Daoy (cell line): ENCODE results near the gene GRHL1. TPM values are rescaled to one million over a fixed set of nuclear protein-coding genes. Genes with fewer than 3 reads are reported as not detected.
"Not testable (repeated sequence)": the region's sequence is repeated elsewhere in the genome, so short reads cannot be mapped to it uniquely, and the experiment has no call there.

ENCODE experiments used
- DNase-seq: peaks from one replicate; pipeline ENCODE4 v3.0.0-alpha.2; 2015; ENCODE audit warnings: low read depth
- total RNA-seq: library from RNA; depleted of rRNA; stranded (reverse); fragments of >200 nt; shearing (Covaris generic); gene quantifications from 2 replicates; pipeline ENCODE4 v1.2.3, GENCODE V29; 2014

GRHL1 gene
- total RNA-seq, 1 experiment from 2014 or later = 2.2 TPM

- peak; percentile 58 for DNase-seq
Observed at GRCh38 chr2:10009811-10010781, 58.6 kb downstream of the GRHL1 start.

GRCh38 chr2:10010861-10011605 is 59.5 kb downstream of the GRHL1 start:
- not testable (repeated sequence) for DNase-seq

DNA sequence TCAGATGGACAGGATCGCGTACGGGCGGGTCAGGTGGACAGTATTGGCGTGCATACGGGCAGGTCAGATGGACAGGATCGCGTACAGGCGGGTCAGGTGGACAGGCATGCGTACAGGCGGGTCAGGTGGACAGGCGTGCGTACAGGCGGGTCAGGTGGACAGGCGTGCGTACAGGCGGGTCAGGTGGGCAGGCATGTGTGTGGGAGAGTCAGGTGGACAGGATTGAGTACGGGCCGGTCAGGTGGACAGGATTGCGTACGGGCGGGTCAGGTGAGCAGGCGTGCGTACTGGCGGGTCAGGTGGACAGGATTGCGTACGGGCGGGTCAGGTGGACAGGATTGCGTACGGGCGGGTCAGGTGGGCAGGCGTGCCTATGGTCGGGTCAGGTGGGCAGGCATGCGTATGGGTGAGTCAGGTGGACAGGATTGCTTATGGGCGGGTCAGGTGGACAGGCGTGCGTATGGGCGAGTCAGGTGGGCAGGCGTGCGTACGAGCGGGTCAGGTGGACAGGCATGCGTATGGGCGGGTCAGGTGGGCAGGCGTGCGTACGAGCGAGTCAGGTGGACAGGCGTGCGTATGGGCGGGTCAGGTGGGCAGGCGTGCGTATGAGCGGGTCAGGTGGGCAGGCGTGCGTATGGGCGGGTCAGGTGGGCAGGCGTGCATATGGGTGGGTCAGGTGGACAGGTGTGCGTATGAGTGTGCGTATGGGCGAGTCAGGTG is 60.3 kb downstream of the GRHL1 start:
- not testable (repeated sequence) for DNase-seq

GRCh38 chr2:10012366-10012962 is 61.0 kb downstream of the GRHL1 start:
- not testable (repeated sequence) for DNase-seq

GRCh38 chr2:10012963-10013461 is 61.5 kb downstream of the GRHL1 start:
- no peak for DNase-seq

- DNase-seq = not testable (repeated sequence)
Observed at GRCh38 chr2:10013651-10014417, 62.3 kb downstream of the GRHL1 start.

- no peak for DNase-seq
Observed at GRCh38 chr2:10014418-10015190, 63.1 kb downstream of the GRHL1 start.

- not testable (repeated sequence) for DNase-seq
Observed at GRCh38 chr2:10015376-10015989, 64.0 kb downstream of the GRHL1 start.

GRCh38 chr2:10016001-10016801 is 64.7 kb downstream of the GRHL1 start:
- DNase-seq = no peak

DNA sequence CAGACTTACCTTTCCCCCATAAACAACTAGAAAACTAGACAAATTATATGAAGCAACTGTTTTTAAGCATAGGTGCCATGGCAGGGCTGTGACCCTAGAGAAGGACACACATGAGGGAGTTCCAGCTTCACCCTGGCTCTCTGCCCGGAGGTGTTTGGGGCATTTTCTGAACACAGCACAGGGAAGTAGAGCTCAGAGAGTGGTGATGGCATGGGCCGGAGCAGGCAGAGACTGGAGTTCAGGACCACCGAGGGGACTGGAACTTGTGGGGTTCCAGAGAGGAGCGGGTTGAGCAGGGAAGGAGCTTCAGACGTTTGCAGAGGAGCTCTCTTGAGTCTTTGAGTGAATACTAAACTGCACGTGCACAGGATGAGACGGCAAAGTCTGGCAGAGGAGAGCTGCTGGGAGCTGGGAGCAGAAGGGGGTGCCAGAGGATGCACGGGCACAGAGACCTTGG is 65.3 kb downstream of the GRHL1 start:
- DNase-seq = no peak

DNA sequence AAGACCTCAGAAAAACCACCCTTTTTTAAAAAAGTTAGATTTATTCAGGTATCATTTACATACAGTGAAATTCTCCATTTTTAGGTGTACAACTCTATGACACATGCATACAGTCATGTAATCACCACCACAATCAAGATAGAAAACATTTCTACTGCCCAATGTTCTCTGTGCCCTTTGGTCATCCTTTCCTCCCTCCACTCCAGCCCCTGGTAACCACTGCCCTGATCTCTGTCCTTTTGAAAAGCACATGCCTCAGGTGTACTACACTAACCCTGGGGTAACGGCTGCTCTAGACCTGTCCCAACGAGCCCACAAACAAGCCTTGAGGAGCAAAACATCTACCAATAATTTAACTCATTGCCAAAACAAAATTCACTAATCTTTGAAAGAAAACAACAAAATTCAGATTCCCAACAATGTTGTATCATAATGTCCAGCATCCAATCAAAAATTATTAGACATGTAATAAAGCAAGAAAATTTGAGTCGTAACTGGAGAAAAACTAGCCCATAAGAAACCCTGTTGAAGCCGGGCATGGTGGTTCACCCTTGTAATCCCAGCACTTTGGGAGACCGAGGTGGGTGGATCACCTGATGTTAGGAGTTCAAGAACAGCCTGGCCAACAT is 65.9 kb downstream of the GRHL1 start:
- no peak for DNase-seq

GRCh38 chr2:10019174-10019573 is 67.7 kb downstream of the GRHL1 start:
- DNase-seq = no peak

GRCh38 chr2:10019602-10020400 is 68.3 kb downstream of the GRHL1 start:
- DNase-seq = no peak

DNA sequence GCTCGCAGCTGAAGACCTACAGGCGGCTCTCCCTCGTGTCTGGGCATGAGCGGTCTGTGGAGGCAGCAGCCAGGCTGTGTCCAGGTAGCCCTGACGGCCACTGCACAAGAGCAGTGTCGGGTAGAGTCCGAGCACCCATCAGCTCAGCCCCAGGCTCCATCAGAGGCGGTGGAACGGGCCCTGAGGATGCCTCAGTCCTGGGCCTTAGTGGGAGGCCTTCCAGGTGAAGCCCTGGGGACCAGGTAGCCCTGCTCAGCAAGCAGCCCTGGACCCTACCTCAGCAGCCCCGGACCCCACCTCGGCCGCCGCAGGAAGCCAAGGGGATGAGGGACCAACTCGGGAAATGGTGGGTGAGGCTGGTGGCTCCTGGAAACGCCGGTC is 70.5 kb downstream of the GRHL1 start:
- no peak for DNase-seq

DNA sequence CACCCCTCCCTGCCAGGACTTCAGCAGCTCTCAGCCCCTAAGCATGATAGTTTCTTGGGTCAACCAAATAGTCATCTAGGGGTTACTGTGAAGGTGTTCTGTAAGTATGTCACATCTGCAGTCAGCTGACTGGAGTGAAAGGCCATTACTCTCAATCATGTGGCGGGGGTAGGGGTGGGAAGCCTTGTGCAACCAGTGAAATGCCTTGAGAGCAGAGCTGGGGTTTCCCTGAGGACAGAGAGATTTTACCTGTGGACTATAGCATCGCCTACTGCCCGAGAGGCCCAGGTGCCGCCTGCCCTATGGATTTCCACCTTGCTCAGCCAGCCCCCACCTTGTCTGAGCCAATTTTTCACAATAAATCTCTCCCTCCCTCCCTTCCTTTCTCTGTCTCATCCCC is 71.0 kb downstream of the GRHL1 start:
- DNase-seq = no peak

- no peak for DNase-seq
Observed at GRCh38 chr2:10022966-10023662, 71.6 kb downstream of the GRHL1 start.
